Measurements from ENCODE around the gene ASB11.
A peak's percentile ranks its signal among the peaks of the same experiment; 100 is the strongest.

ASB11 gene

DNA sequence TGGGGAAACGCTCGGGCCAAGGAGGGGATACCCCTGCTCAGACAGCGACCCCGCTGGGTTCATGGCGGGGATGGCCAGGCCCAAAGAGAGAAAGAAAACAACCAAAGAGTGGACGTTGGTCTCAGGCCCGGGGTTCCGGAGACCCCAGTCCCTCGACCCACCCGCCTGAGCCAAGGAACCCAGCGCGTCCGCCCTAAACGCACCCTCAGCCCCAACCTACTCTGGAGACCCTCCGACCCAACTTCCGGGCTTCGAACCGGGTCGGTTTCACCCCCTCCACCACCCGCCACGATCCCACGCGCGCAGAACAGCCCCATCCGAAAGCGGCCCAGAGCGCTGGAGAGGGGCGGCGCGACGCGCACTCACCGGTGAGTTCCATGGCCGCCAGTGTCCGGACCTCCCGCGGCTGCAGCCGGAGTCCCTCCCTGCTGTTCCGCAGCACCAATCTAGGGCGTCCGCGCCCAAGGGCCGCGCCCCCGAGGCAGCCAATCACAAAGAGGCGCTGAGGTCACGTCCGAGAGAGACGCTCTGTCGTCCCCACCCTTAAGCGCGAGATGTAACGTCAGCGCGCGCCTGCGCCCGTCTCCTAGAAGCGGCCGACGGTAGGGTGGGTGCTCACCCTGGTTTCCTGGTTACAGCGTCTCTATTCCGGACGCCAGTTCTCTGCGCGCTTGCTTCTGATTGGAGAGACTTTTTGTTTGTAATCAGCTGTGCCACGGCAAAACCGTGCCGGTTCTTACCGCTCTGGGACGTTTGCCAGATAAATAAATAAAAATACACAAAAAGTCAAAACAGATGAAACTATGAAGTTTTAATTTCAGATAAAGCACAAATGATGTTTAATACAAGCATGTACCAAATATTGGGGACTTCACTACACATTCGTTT, 19.9 kb upstream of the ASB11 start, which contains the start of gene PIGA (continued):
- TF ChIP-seq ZNF513 (tag by site-specific recombination; IDR thresholded peaks at IDR 0.05) (no peak), ELK4 (IDR thresholded peaks at IDR 0.05; ENCODE audit: borderline replicate concordance, low read depth, low read length) (no peak), SCRT1 (tag by site-specific recombination; IDR thresholded peaks at IDR 0.05; ENCODE audit: borderline replicate concordance) (no peak), ZNF214 (tag by site-specific recombination; IDR thresholded peaks at IDR 0.05; ENCODE audit: borderline replicate concordance) (no peak), ZBTB8A (tag by site-specific recombination; IDR thresholded peaks at IDR 0.05) (no peak), ZNF211 (tag by site-specific recombination; IDR thresholded peaks at IDR 0.05; ENCODE audit: low read depth) (no peak), ZNF266 (tag by site-specific recombination; IDR thresholded peaks at IDR 0.05; ENCODE audit: low read depth) (no peak), ZNF776 (tag by site-specific recombination; IDR thresholded peaks at IDR 0.05; ENCODE audit: borderline replicate concordance) (no peak), RBAK (tag by site-specific recombination; IDR thresholded peaks at IDR 0.05) (no peak), ZNF677 (tag by site-specific recombination; IDR thresholded peaks at IDR 0.05) (no peak), ZNF530 (tag by site-specific recombination; IDR thresholded peaks at IDR 0.05; ENCODE audit: low read depth) (no peak), ZFP3 (tag by site-specific recombination; IDR thresholded peaks at IDR 0.05; ENCODE audit: low read depth) (no peak), INSM2 (tag by site-specific recombination; IDR thresholded peaks at IDR 0.05) (no peak), REPIN1 (tag by site-specific recombination; IDR thresholded peaks at IDR 0.05; ENCODE audit: low read depth) (no peak), ZNF292 (tag by site-specific recombination; IDR thresholded peaks at IDR 0.05; ENCODE audit: borderline replicate concordance, low read depth) (no peak), ZNF580 (tag by site-specific recombination; IDR thresholded peaks at IDR 0.05) (no peak)
- TF ChIP-seq, protein P1, sequence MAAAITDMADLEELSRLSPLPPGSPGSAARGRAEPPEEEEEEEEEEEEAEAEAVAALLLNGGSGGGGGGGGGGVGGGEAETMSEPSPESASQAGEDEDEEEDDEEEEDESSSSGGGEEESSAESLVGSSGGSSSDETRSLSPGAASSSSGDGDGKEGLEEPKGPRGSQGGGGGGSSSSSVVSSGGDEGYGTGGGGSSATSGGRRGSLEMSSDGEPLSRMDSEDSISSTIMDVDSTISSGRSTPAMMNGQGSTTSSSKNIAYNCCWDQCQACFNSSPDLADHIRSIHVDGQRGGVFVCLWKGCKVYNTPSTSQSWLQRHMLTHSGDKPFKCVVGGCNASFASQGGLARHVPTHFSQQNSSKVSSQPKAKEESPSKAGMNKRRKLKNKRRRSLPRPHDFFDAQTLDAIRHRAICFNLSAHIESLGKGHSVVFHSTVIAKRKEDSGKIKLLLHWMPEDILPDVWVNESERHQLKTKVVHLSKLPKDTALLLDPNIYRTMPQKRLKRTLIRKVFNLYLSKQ (tag by site-specific recombination; IDR thresholded peaks at IDR 0.05; ENCODE audit: borderline replicate concordance), result no peak
- TF ChIP-seq, protein P2, sequence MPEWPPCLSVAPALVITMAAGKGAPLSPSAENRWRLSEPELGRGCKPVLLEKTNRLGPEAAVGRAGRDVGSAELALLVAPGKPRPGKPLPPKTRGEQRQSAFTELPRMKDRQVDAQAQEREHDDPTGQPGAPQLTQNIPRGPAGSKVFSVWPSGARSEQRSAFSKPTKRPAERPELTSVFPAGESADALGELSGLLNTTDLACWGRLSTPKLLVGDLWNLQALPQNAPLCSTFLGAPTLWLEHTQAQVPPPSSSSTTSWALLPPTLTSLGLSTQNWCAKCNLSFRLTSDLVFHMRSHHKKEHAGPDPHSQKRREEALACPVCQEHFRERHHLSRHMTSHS (tag by site-specific recombination; IDR thresholded peaks at IDR 0.05), result no peak

- CTCF ChIA-PET, result no interaction called here
Measured at GRCh38 chrX:15334561-15334960, 19.1 kb upstream of the ASB11 start.

More at GRCh38 chrX:15334561-15334960, 19.1 kb upstream of the ASB11 start:
- H3K9me3 ChIP-seq (ENCODE audit: control insufficient read depth, insufficient read depth, low read depth, low read length), result no peaks in the 10 kb centered on the region
- no peak for TF ChIP-seq ZNF175 (tag by site-specific recombination; IDR thresholded peaks at IDR 0.05)
- no peak for TF ChIP-seq TSHZ1 (tag by site-specific recombination; IDR thresholded peaks at IDR 0.05; ENCODE audit: borderline replicate concordance)
- no peak overlapping the region for H3K27ac ChIP-seq (ENCODE audit: extremely low read depth, low read depth, low read length)
- peaks cover 15% of the 10 kb centered on the region in 2 experiments for H3K36me3 ChIP-seq (ENCODE audit: control insufficient read depth in 2 of 2, insufficient read depth in 1 of 2, low read length in 2 of 2)
- peak overlapping the region; percentile 64 for H3K4me3 ChIP-seq (ENCODE audit: low read depth, low read length)
- no peaks in the 10 kb centered on the region for H3K4me1 ChIP-seq (ENCODE audit: control insufficient read depth, insufficient read depth, low read length)
- POLR2A ChIA-PET, result interaction anchor here (0.7 kb wide), 1 partner anchor 330 kb away, joined by 3 read pairs; no protein-coding TSS in a partner anchor
